Activated T-helper 1 cell treated with anti-CD3 and anti-CD28 coated beads, Interleukin-2, amount 50 U/mL, for 16 hours (primary cell): Measurements from ENCODE around the gene RBMS1.
"Not testable (repeated sequence)": the region's sequence is repeated elsewhere in the genome, so short reads cannot be mapped to it uniquely, and the experiment has no call there.

Experiments
- DNase-seq, 2 donors: peaks; one replicate each; pipeline ENCODE4 v3.0.0-alpha.2; 2020; ENCODE audit warnings: low read depth in 1 of 2, low spot score in 1 of 2

The RBMS1 gene

DNA sequence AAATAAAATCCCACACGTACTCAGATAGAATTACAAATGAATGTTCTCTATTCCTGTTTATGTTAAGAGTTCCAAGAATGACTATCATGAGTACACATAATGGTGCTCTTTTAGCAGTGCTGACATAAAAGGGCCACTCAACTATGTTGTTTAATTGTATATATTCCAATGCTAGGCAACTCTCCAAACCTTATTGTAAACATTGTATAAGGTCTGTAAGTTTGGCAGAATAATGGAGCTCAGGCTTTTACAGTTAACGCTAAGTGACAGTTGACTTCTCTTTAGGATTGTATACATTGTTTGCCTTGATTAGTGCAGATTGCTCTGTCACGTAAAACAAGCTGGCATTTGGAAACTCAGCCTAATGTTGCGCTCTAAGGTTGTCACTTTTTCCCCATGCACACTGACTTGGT, 20.8 kb downstream of the RBMS1 start:
- no peak for DNase-seq

DNA sequence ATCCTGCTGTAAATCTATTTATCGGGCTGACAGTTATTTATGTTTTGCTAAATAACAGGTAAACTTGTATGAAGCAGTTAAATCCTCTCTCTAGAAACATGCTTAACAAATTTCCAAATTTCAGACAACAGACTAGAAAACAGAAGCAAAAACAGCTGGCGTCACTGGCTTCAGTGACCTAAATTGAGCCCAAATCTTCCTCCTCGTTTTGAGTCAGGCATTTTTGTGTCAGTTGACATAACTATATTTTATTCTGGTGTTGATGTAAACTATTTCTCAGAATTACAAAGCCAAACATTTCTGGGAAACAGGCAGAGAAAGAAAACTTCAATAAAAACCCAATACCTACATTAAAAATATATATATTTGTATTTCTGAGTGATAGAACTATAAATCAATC, 21.7 kb downstream of the RBMS1 start:
- no peak for DNase-seq

- no peak for DNase-seq
These were observed 23.9 kb downstream of the RBMS1 start for GRCh38 chr2:160469621-160470204.

DNA sequence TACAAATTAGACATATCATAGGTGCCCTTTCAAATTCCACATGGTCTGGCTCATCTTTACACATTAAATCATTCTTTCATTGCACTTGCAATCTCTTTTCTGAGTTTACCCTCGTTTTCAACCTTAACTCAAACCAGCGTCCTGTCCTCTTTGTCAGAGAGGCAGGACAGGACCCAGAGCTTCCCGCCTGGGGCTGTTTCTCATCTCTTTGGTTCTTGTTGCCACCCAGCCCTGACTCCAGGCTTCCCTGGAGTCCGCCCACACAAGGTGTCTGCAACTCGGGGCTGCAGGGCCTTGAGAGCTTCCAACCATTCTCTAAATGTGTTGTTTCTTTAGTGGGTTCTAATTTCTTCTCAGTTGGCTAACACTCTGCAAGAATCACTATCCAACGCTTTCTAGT, 24.4 kb downstream of the RBMS1 start:
- no peak for DNase-seq

GRCh38 chr2:160467086-160467485, 26.5 kb downstream of the RBMS1 start:
- no peak for DNase-seq

GRCh38 chr2:160465406-160465805, 28.2 kb downstream of the RBMS1 start:
- no peak for DNase-seq

DNA sequence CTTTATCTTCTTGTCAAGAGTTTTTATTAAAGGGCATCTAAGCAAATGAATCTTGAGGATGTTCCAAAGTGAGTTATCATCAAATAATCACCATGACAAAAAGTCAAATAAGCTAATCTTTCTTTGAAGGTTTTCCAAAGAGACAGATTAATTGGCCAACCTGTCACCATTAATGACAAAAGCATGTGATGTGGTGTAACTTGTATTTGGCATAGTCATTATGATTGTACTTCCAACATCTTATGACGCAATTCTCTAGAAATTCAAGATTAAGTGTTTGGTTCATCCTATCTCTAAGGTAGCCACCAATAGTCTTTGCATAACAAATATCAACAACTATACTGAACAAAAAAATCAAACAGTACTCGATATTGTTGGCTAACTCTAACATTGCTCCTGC, 28.6 kb downstream of the RBMS1 start:
- DNase-seq, result no peak

- no peak for DNase-seq
These were observed 29.6 kb downstream of the RBMS1 start for GRCh38 chr2:160464017-160464416.

GRCh38 chr2:160463245-160463644, 30.4 kb downstream of the RBMS1 start:
- no peak for DNase-seq

- DNase-seq, result no peak
These were observed 33.3 kb downstream of the RBMS1 start for GRCh38 chr2:160460333-160460731.

- no peak for DNase-seq
These were observed 33.9 kb downstream of the RBMS1 start for GRCh38 chr2:160459538-160460332.

DNA sequence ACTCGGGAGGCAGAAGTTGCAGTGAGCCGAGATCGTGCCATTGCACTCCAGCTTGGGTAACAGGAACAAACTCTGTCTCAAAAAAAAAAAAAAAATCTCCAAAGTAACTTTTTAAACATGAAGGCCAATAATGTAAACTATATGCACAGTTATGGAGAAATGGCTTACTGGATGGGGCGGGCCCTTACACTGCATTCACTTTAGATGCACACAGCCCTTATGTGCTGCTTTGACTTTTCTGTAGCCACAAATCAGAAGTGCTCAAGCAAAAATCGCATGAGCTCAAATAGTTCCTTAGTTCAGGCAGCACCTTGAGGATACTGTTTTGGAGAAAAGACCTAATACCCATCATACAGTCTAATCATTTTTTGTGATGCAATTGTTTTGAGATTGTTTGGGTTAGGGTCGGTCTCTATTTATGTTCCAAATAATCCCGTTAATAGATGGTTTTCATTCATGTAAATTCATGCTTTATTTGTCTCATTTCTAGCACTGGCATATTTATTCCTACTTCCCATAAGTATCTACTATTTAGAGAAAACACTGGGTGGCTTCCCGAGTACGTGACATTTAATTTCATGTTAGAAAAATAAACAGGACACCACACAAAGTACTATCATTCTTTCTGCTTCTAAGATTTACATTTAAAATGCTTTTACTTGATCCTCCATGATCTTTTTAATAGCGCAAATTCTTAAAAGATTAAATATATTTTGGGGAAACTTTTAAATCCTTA, 34.7 kb downstream of the RBMS1 start:
- DNase-seq, result no peak

GRCh38 chr2:160457588-160457987, 36.0 kb downstream of the RBMS1 start:
- DNase-seq, result no peak

- DNase-seq, result no peak
These were observed 39.4 kb downstream of the RBMS1 start for GRCh38 chr2:160454070-160454797.

GRCh38 chr2:160453111-160453820, 40.3 kb downstream of the RBMS1 start:
- DNase-seq, result no peak

GRCh38 chr2:160450486-160450885, 43.1 kb downstream of the RBMS1 start:
- no peak for DNase-seq

GRCh38 chr2:160448821-160449220, 44.8 kb downstream of the RBMS1 start:
- not testable (repeated sequence) for DNase-seq

DNA sequence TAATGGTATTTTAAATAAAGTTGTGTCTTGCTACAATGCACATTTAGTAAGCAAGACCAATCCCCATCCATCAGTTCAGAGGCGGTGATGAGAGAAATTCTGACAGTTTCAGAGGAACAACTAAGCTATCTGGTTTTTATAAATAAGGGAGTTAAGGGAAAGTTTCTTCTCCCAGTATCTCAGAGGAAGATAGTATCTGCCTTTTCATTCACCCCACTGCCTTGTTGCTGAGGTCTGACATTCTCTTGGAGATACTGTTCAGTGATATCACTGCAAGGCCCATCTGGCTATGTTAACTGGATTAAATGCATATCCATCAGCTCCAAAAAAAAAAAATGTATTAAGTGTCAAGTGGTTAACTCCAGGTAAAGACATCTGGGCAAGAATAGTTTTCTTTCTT, 47.9 kb downstream of the RBMS1 start:
- no peak for DNase-seq

DNA sequence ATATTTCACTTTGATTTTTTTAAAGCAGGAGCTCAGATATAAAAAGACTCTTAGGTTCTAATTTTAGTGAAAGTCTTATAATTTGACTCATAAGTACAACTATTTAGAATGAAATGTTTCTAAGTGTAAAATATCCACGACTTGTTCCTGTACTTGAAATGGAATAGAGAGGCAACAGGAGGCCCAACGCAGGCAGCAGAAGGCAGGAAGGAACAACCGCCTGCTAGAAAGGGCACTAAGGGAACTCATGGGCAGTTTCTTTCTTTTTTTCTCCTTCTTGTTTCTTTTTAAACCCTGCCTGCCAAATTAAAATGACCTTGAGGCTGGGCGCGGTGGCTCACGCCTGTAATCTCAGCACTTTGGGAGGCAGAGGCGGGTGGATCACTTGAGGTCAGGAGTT, 51.0 kb downstream of the RBMS1 start:
- no peak for DNase-seq

DNA sequence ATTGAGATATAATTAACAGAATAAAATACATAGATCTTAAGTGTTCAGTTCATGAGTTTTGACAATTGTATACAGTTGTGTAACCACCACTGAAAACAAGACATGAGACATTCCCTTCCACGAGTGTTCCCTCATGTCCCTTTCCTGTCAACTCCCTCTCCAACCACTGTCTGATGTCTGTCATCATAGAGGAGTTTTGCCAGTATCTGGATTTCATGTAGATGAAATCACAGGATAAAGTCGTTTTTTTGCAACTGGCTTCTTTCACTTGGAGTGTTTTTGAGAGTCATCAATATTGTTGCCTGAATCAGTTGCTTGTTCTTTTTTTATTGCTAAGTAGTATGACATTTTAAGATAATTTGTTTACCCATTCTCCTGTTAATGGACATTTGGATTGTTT, 52.7 kb downstream of the RBMS1 start:
- DNase-seq, result no peak

DNA sequence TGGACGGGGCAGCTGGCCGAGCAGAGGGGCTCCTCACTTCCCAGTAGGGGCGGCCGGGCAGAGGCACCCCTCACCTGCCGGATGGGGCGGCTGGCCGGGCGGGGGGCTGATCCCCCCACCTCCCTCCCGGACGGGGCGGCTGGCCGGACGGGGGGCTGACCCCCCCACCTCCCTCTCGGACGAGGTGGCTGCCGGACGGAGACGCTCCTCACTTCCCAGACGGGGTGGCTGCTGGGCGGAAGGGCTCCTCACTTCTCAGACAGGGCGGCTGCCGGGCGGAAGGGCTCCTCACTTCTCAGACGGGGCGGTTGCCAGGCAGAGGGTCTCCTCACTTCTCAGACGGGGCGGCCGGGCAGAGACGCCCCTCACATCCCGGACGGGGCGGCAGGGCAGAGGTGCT, 54.6 kb downstream of the RBMS1 start:
- not testable (repeated sequence) for DNase-seq
